GM12878 (cell line): ENCODE measurements around the gene DNAJC4. TPM values are rescaled to one million over a fixed set of nuclear protein-coding genes. Genes with fewer than 3 reads are reported as not detected.
A peak's percentile ranks its signal among the peaks of the same experiment; 100 is the strongest.

ENCODE experiments used
- ATF7 ChIP-seq: fragments of 450-650 bp; IDR thresholded peaks from 2 replicates; pipeline ENCODE4 v1.6.1; 2016; ENCODE audit warnings: low read depth, mild to moderate bottlenecking
- ELK1 ChIP-seq: IDR thresholded peaks from 2 replicates; pipeline ENCODE4 v1.6.1; 2012; ENCODE audit warnings: low read depth, low read length, improper control_type of control experiment
- EZH2 ChIP-seq: IDR thresholded peaks from 2 replicates; pipeline ENCODE4 v1.6.1; 2012; ENCODE audit warnings: low read depth, mild to moderate bottlenecking, control low read depth, inconsistent platforms, low read length, borderline replicate concordance; ENCODE audit not compliant: control insufficient read depth
- FOXM1 ChIP-seq: IDR thresholded peaks from 2 replicates; pipeline ENCODE4 v1.6.1; 2012; ENCODE audit warnings: low read depth, mild to moderate bottlenecking, inconsistent platforms, low read length, moderate library complexity
- GATAD2B ChIP-seq: fragments of 450-650 bp; conservative IDR thresholded peaks from 2 replicates; pipeline ENCODE4 v1.6.1; 2017; ENCODE audit warnings: low read depth, mild to moderate bottlenecking, moderate library complexity
- HDAC6 ChIP-seq: fragments of 200-600 bp; sonication (generic); IDR thresholded peaks from one replicate; pipeline ENCODE4 v1.8.0; 2017; ENCODE audit warnings: antibody characterized with exemption; ENCODE audit not compliant: unreplicated experiment
- IRF4 ChIP-seq: IDR thresholded peaks from 2 replicates; pipeline ENCODE4 v1.6.1; 2011; ENCODE audit warnings: low read depth, low read length
- MXI1 ChIP-seq: fragments of 150-350 bp; IDR thresholded peaks from 2 replicates; pipeline ENCODE4 v1.6.1; 2011; ENCODE audit warnings: low read depth, mild to moderate bottlenecking, inconsistent platforms, low read length, improper control_type of control experiment
- NFIC ChIP-seq: IDR thresholded peaks from 2 replicates; pipeline ENCODE4 v1.6.1; 2012; ENCODE audit warnings: low read depth, mild to moderate bottlenecking, inconsistent platforms, low read length, moderate library complexity
- PAX8 ChIP-seq: fragments of 450-650 bp; IDR thresholded peaks from 2 replicates; pipeline ENCODE4 v1.6.1; 2017; ENCODE audit warnings: mild to moderate bottlenecking, moderate library complexity
- POLR2A ChIP-seq: IDR thresholded peaks from 2 replicates; pipeline ENCODE4 v1.6.1; 2011; ENCODE audit warnings: low read depth, mild to moderate bottlenecking, low read length
- POLR2AphosphoS5 ChIP-seq: IDR thresholded peaks from 2 replicates; pipeline ENCODE4 v1.6.1; 2011; ENCODE audit warnings: mild to moderate bottlenecking, low read length, inconsistent platforms
- RAD21 ChIP-seq: IDR thresholded peaks from 2 replicates; pipeline ENCODE4 v1.6.1; 2011; ENCODE audit warnings: mild to moderate bottlenecking, low read depth, low read length, moderate library complexity; ENCODE audit not compliant: insufficient read depth
- RBBP5 ChIP-seq: fragments of 200-600 bp; sonication (generic); conservative IDR thresholded peaks from 2 replicates; pipeline ENCODE4 v1.6.1; 2016
- SMC3 ChIP-seq: IDR thresholded peaks from 2 replicates; pipeline ENCODE4 v1.6.1; 2011; ENCODE audit warnings: low read length, improper control_type of control experiment, borderline replicate concordance
- SPI1 ChIP-seq: IDR thresholded peaks from 2 replicates; pipeline ENCODE4 v1.6.1; 2011; ENCODE audit warnings: low read depth, mild to moderate bottlenecking, low read length, moderate library complexity, borderline replicate concordance; ENCODE audit not compliant: insufficient read depth
- SREBF1 ChIP-seq: IDR thresholded peaks from 2 replicates; pipeline ENCODE4 v1.6.1; 2012; ENCODE audit warnings: mild to moderate bottlenecking, low read length
- YY1 ChIP-seq: IDR thresholded peaks from 2 replicates; pipeline ENCODE4 v1.6.1; 2011; ENCODE audit warnings: low read depth, mild to moderate bottlenecking, low read length
- ZNF217 ChIP-seq: fragments of 450-650 bp; IDR thresholded peaks from 2 replicates; pipeline ENCODE4 v1.6.1; 2017; ENCODE audit warnings: antibody characterized with exemption, mild to moderate bottlenecking
- polyA plus RNA-seq, 11 experiments: library from polyadenylated mRNA; depleted of rRNA in 4 of 11; unstranded in 6 of 11; stranded (reverse) in 5 of 11; fragments of >200 nt; fragmentation: Nextera tagmentation in 4 of 11; fragmentation: Illumina TruSeq in 1 of 11; extraction: Ambion mirVana in 4 of 11; extraction: Trizol in 1 of 11; gene quantifications; 1 replicate in 1 of 11; 2 replicates in 10 of 11; pipeline versions ENCODE4 v1.2.1 to v1.2.3, GENCODE V29; 2011 to 2016; ENCODE audit warnings: inconsistent platforms in 2 of 11, missing spikeins in 2 of 11, low read depth in 1 of 11
- total RNA-seq, 4 experiments: library from RNA; depleted of rRNA in 3 of 4; stranded (reverse); fragments of >200 nt in 3 of 4; fragmentation: Illumina TruSeq in 1 of 4; extraction: Trizol in 1 of 4; gene quantifications; 2 replicates each; pipeline versions ENCODE4 v1.2.1 to v1.2.3, GENCODE V29; 2013 to 2021
- TF ChIP-seq, protein P1 (sequence below): fragments of 450-650 bp; IDR thresholded peaks from 2 replicates; pipeline ENCODE4 v1.6.1; 2017; ENCODE audit warnings: borderline replicate concordance
- TF ChIP-seq, protein P2 (sequence below): fragments of 450-650 bp; IDR thresholded peaks from 2 replicates; pipeline ENCODE4 v1.6.1; 2016; ENCODE audit warnings: mild to moderate bottlenecking, moderate library complexity, borderline replicate concordance
- TF ChIP-seq, protein P3 (sequence below): fragments of 450-650 bp; IDR thresholded peaks from 2 replicates; pipeline ENCODE4 v1.6.1; 2017; ENCODE audit warnings: mild to moderate bottlenecking, low read depth, inconsistent platforms; ENCODE audit not compliant: poor library complexity, severe bottlenecking

Gene DNAJC4
- total and polyA plus RNA-seq, 10 of the 15 experiments (the other 5 are each of a cell fraction or from before 2014, with no cell fraction given), result 3.7 to 64.9 (median 30.1) TPM

DNA sequence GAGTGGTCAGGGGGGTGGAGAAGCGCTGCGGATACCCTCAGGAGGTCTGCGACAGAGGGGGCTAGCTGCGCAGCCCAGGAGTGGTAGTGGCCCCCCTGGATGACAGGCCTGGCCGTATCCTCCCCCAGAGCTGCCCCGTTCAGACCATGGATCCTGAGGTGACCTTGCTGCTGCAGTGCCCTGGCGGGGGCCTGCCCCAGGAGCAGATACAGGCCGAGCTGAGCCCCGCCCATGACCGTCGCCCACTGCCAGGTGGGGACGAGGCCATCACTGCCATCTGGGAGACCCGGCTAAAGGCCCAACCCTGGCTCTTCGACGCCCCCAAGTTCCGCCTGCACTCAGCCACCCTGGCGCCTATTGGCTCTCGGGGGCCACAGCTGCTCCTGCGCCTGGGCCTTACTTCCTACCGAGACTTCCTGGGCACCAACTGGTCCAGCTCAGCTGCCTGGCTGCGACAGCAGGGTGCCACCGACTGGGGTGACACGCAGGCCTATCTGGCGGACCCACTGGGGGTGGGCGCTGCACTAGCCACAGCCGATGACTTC lies 3.8 kb upstream of the DNAJC4 start (continued):
- TF ChIP-seq, protein P1, sequence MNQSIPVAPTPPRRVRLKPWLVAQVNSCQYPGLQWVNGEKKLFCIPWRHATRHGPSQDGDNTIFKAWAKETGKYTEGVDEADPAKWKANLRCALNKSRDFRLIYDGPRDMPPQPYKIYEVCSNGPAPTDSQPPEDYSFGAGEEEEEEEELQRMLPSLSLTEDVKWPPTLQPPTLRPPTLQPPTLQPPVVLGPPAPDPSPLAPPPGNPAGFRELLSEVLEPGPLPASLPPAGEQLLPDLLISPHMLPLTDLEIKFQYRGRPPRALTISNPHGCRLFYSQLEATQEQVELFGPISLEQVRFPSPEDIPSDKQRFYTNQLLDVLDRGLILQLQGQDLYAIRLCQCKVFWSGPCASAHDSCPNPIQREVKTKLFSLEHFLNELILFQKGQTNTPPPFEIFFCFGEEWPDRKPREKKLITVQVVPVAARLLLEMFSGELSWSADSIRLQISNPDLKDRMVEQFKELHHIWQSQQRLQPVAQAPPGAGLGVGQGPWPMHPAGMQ, result no peak
- no peak for TF ChIP-seq NFIC
- no peak for TF ChIP-seq IRF4
- no peak for TF ChIP-seq SMC3
- TF ChIP-seq, protein P2, sequence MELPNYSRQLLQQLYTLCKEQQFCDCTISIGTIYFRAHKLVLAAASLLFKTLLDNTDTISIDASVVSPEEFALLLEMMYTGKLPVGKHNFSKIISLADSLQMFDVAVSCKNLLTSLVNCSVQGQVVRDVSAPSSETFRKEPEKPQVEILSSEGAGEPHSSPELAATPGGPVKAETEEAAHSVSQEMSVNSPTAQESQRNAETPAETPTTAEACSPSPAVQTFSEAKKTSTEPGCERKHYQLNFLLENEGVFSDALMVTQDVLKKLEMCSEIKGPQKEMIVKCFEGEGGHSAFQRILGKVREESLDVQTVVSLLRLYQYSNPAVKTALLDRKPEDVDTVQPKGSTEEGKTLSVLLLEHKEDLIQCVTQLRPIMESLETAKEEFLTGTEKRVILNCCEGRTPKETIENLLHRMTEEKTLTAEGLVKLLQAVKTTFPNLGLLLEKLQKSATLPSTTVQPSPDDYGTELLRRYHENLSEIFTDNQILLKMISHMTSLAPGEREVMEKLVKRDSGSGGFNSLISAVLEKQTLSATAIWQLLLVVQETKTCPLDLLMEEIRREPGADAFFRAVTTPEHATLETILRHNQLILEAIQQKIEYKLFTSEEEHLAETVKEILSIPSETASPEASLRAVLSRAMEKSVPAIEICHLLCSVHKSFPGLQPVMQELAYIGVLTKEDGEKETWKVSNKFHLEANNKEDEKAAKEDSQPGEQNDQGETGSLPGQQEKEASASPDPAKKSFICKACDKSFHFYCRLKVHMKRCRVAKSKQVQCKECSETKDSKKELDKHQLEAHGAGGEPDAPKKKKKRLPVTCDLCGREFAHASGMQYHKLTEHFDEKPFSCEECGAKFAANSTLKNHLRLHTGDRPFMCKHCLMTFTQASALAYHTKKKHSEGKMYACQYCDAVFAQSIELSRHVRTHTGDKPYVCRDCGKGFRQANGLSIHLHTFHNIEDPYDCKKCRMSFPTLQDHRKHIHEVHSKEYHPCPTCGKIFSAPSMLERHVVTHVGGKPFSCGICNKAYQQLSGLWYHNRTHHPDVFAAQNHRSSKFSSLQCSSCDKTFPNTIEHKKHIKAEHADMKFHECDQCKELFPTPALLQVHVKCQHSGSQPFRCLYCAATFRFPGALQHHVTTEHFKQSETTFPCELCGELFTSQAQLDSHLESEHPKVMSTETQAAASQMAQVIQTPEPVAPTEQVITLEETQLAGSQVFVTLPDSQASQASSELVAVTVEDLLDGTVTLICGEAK, result peak; percentile 20; the same call in 1 of the 2 replicates
- no peak for TF ChIP-seq PAX8
- TF ChIP-seq YY1, result peak; percentile 45; the same call in 1 of the 2 replicates
- TF ChIP-seq SREBF1, result no peak
- TF ChIP-seq HDAC6, result no peak
- TF ChIP-seq RAD21, result no peak
- TF ChIP-seq, protein P3, sequence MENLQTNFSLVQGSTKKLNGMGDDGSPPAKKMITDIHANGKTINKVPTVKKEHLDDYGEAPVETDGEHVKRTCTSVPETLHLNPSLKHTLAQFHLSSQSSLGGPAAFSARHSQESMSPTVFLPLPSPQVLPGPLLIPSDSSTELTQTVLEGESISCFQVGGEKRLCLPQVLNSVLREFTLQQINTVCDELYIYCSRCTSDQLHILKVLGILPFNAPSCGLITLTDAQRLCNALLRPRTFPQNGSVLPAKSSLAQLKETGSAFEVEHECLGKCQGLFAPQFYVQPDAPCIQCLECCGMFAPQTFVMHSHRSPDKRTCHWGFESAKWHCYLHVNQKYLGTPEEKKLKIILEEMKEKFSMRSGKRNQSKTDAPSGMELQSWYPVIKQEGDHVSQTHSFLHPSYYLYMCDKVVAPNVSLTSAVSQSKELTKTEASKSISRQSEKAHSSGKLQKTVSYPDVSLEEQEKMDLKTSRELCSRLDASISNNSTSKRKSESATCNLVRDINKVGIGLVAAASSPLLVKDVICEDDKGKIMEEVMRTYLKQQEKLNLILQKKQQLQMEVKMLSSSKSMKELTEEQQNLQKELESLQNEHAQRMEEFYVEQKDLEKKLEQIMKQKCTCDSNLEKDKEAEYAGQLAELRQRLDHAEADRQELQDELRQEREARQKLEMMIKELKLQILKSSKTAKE, result no peak
- no peak for TF ChIP-seq EZH2
- TF ChIP-seq POLR2AphosphoS5, result peak; percentile 33
- TF ChIP-seq GATAD2B, result peak; percentile 38; the same call in 1 of the 2 replicates
- TF ChIP-seq FOXM1, result no peak
- peak; percentile 57 for TF ChIP-seq MXI1
- TF ChIP-seq POLR2A, result peak; percentile 70
- no peak for TF ChIP-seq ZNF217
- no peak for TF ChIP-seq ATF7
- TF ChIP-seq ELK1, result 0 out of 2 replicates have a peak, but pooled peaks have one; percentile 37
- TF ChIP-seq SPI1, result 0 out of 2 replicates have a peak, but pooled peaks have one; percentile 24
- no peak for TF ChIP-seq RBBP5
